Non-pigmented ciliary epithelial cell (primary cell): ENCODE measurements around the gene VAV3.

Source experiments
- DNase-seq: peaks from one replicate; pipeline ENCODE4 v3.0.0-alpha.2; 2010; ENCODE audit warnings: low read depth

VAV3 gene

GRCh38 chr1:107972391-107973180 is 7.6 kb upstream of the VAV3 start:
- DNase-seq: no peak

DNA sequence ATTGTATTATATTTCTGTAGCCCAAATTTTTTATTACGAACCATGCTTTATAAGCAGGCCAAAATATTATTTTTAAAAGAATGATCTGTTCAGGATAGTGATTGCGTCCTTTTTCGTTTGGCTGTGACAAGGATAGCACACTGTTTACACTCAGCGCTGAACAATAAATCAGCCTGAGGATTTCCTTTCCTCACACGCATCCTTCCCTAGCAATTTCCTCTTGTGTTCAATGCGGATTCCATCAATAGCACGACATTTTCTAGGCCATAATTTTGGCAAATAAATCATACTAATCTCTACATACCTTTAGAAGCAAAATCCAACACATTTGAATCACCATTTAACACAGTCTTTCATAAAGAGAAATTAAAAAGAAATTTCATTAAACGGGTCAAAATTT is 1.6 kb upstream of the VAV3 start:
- DNase-seq: no peak

- no peak for DNase-seq
Observed at GRCh38 chr1:107964336-107965109, 457 bp downstream of the VAV3 start.

GRCh38 chr1:107963601-107964335 is 1.2 kb downstream of the VAV3 start:
- DNase-seq: no peak

GRCh38 chr1:107963008-107963407 is 2.0 kb downstream of the VAV3 start:
- DNase-seq: no peak

- no peak for DNase-seq
Observed at GRCh38 chr1:107954719-107955415, 10.1 kb downstream of the VAV3 start.

DNA sequence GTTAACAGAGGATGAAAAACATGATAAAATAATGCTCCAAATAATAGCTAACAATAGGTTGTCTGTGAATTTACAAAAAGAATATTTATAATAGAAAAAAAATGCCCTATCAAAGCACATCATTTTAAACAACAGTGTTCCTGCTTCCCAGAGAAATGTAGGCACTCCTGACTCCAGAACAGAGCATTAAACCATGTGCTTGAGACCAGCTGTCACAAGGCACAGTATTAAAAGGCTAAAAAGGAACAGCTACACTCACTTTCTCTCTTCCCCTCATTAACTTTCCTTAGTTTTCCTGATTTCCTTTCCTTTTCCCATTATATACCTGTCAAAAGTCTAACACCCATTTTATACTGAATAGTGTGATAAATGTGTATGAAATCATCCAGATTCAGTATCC is 10.9 kb downstream of the VAV3 start:
- DNase-seq: no peak

DNA sequence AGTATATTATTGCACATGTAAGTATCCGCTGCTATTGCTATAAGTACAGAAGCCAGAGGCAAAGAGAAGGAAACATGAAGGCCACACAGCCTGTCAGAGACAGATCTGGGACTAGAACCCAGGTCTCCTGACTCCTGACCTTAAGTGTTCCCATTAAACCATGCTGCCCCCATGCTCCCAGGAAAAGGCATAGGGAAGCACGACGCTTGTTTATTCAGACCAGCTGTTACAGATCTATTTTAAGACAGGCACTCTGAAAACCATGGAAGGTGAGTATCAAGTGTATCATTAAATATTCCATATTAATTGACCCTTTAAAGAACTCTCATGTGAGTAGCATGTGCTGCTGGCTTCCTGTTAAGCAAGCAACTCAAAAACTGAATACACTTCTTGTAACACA is 11.4 kb downstream of the VAV3 start:
- no peak for DNase-seq

GRCh38 chr1:107952989-107953388 is 12.0 kb downstream of the VAV3 start:
- DNase-seq: no peak

DNA sequence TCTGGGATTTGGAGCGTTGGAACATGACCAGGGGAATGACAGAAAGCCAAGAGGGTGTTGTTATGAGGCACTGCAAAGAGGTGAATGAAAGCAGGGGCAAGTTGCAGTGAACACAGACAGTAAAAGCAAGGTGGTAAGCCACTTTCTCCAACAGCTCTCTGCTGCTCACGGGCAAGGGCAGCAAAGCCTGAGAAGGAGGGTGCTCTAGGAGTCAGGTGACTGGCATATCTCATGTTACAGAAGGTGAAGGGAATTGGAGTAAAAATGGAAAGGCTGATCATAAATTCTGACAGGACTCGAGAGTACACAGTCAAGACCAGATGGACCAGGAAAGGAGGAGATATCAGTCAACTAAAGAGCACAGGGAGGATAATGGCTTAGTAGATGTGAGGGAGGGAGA is 14.5 kb downstream of the VAV3 start:
- DNase-seq: no peak

DNA sequence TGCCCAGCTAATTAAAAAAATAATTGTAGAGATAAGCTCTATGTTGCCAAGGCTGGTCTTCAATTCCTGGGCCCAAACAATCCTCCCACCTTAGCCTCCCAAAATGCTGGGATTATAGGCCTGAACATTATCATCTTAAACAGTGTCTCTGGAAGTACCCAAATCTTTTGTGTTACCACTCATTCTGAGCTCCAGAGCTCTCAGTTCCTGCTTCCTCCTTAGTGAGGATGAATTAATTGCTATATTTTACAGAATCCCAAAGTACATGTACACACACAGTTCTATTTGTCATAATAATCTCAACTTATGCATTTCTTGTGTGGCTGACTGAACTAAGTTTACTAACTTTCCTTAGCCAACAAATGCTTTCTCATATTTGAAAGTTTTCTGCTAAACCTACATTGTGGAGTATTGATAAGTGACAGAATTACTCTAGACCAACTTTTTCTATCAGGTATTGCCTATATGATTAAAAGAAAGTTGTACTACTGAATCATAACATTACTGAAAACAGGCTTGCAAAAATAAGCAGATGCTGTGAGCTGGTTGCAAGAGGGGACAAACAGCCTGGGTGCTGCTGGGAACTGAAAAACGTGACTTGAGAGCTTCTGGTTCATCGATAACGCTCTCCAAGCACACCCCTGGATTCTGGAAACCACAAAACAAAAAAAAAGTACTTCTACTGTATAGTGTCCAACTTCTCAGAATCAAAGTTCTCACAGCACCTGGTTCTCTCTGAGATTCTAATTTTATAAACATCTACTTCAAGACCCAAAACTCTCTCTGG is 15.3 kb downstream of the VAV3 start:
- DNase-seq: no peak

DNA sequence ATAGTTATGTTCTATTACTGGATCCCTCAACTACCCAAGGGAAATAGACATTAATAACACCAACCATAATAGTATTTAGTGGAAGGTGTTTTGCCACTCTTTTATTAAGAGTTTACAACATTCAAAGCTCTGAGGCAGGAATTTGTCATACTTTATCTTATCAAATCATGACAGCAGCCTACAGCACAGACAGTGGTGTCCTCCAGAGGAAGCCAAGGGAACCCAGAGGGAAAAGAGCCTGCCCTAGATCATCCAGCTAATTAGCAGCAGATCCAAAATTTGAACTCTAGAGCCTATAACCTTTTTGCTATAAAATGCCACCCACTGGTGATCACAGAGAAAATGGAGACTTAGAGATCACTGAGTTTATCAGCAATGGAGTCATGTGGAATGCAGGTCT is 18.2 kb downstream of the VAV3 start:
- DNase-seq: no peak

GRCh38 chr1:107943694-107944093 is 21.3 kb downstream of the VAV3 start:
- DNase-seq: no peak

GRCh38 chr1:107942814-107943213 is 22.2 kb downstream of the VAV3 start:
- no peak for DNase-seq

GRCh38 chr1:107941531-107941930 is 23.4 kb downstream of the VAV3 start:
- no peak for DNase-seq

DNA sequence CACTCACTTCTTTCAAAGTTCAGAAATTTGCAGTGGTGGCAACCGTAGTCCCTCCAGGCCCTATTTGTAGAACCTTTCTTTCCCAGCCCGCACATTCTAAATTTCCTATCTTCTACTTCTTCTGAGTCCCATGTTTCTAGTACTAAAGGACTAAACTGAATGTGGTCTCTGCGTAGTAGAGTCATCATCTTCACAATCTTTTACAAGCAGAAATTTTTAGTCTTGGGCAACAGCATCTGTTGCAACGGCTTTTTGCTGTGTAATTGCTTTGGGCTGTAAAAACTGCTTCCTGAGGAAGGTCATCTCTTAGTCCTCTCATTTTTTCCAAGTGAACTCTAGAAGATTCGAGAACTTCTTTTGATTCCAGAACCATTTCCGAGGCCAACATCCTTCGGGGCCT is 23.9 kb downstream of the VAV3 start:
- no peak for DNase-seq

GRCh38 chr1:107940701-107941100 is 24.3 kb downstream of the VAV3 start:
- DNase-seq: no peak

- no peak for DNase-seq
Observed at GRCh38 chr1:107940017-107940577, 24.9 kb downstream of the VAV3 start.

GRCh38 chr1:107939256-107939655 is 25.7 kb downstream of the VAV3 start:
- DNase-seq: no peak

DNA sequence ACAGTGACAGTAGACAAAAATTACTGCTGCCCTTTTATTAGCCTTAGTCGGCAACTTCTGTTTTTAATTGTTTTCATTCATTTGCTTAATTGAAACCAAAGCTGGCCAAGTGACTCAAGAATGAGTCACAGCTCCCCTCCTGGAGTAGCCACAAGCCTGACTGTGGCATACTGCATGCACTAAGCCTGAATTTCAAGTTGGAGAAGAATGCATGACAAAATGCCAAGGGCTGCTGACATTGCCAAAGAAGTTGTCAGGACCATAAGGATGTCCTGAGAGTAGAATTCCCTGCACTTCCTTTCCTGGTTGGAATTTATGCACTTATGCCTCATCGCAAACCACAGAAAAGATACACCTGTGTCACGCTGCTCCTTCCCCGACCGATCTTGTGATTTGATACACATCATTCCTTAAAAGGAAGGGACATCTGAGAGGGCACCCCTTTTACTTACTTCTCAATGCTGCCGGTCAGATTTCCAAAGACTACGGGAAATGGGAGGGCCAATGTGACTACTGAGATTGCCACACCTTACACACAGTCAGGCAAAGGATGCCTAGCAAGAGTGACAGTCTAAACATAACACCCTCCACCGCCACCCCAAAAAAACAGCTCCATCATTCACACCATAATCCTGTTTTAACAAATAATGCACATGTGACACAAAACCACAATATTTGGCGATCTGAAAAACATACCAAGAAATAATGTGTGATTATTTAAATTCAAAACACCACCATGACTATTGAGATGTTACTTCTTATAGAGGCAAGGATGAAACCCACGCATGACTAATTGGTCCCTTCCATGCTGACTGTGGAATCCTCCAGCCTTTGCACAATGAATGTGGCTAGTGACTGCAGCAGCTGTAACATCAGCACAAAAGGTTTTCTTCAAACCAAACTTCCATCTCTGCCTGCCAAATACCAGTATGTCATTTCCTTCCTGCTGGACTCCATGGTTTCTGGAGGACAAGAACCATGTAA is 28.2 kb downstream of the VAV3 start:
- peak; percentile 76 for DNase-seq
